ENCODE measurements around the gene STRN3.
"Not testable (repeated sequence)": the region's sequence is repeated elsewhere in the genome, so short reads cannot be mapped to it uniquely, and the experiment has no call there.

The STRN3 gene

DNA sequence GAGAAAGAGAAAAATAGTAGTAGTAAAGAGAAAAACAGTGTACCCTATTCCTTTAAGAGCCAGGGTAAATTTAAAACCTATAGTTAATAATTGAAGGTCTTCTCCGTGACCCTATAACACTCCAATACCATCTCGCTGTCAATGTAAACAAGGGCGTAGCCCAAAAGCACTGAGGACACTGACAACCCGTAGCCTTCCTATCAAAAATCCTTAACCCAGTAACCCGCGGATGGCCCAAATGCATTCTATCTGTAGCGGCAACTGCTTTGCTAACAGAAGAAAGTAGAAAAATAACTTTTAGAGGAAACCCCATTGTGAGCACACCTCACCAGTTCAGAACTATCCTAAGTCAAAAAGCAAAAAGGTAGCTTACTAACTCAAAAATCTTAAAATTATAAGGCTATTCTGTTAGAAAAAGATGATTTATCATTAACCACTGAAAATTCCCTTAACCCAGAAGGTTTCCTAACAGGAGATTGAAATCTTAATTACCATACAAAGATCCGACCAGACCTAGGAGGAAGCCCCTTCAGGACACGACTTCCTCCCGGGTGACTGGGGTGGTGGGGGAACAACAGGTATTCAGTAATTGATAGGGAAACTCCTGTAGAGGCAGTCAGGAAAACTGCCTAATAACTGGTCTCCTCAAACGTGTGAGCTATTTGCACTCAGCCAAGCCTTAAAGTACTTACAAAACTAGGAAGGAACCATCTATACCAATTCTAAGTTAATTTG lies 58.6 kb downstream of the STRN3 start:
- DNase-seq: not testable (repeated sequence)

DNA sequence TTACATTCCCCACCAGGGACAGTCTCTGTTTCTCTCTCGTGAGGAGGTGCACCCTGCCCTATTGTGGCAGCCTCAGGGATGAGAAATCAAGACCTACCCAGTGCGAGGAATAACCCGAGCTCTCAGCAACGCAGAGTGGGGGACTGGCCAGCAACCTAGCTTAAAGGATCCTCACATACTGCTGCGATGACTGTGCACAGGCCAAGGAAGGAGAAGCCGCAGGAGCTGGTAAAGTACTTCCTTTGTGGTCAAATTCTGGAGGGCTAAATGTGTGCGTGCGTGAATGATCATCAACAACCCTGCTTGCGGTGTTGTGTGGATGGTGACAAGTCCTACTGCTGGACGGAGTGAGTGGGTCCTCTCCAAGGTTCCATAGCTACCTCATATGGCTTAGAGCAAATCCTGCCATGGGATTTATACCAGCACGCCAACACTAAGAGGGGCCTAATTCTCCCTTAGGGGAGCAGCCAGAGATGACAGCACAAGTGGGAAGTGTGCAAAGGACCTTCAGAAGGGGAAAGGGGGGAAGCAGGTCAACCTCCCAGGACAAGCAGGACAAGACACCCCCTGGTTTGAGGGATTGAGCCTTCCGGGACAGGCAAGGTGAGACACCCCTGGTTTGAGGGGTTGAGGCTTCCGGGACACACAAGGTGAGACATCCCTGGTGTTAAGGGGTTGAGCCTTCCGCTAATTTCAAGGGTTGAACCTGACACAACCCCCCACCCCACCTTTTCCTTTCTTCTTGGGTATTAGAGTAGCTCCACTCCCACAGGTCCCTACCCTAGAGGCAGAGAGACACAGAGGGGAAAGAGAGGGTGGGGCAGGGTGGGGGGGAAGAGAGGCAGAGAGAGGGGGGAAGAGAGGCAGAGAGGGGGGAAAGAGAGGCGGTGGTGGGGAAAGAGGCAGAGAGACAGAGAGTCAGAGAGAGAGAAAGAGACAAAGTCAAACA lies 59.5 kb downstream of the STRN3 start:
- DNase-seq: no peak

DNA sequence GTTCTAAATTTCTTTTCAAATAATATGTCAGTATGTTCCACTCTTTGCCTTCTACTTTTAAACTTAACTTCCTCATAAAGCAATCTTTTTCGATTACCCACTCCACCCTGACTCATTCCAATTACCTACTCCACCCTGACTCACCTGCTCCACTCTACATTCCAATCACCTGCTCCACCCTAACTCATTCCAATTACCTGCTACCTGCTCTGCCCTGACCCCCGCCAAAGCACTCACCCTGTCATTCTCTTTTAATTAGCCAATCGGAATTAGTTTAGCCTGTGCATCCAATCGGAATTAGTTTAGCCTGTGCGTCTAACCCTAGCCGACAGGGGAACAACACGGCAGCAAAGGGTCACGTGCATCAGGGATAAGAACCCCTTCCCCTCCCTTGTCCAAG lies 60.3 kb downstream of the STRN3 start:
- DNase-seq: not testable (repeated sequence)

DNA sequence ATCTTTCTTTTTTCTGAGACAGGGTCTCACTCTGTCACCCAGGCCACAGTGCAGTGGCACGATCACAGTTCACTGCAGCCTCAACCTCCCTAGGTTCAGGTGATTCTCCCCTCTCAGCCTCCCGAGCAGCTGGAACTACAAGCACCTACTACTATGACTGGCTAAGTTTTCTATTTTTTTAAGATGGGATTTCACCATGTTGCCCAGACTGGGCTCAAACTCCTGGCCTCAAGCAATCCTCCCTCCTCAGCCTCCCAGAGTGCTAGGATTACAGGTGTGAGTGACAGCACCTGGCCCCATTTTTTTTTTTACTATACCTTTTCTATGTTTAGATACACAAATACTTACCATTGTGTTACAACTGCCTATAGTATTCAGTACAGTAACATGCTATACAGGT lies 63.6 kb downstream of the STRN3 start:
- DNase-seq: not testable (repeated sequence)

DNA sequence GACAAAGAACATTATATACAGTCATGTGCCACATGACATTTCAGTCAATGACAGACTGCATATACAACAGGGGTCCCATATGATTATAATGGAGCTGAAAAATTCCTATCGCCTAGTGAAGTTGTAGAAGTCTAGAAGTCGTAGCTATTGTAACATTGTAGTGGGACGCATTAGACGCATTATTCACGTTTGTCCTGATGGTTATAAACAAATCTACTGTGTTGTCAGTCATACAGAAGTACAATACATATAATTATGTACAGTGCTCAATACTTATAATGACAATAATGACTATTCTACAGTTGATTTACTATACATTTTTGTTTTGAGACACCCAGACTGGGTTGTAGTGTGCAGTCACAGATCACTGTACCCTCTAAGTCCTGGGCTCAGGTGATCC lies 64.8 kb downstream of the STRN3 start:
- no peak for DNase-seq

DNA sequence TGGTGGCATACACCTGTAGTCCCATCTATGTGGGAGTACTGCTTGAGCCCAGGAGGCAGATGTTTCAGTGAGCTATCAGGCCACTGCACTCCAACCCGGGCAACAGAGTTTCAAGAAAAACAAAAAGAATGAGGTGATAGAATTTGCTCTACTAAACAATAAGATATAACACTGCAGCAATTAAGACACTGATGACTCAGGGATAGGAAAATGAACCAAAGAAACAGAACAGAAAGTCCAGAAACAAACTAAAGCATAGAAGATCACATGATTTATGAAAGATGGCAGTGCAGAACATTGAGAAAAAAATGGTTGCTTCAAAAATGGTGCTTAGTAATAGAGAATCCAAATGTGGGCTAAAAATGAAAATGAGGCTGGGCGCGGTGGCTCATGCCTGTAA lies 66.0 kb downstream of the STRN3 start:
- DNase-seq: no peak

DNA sequence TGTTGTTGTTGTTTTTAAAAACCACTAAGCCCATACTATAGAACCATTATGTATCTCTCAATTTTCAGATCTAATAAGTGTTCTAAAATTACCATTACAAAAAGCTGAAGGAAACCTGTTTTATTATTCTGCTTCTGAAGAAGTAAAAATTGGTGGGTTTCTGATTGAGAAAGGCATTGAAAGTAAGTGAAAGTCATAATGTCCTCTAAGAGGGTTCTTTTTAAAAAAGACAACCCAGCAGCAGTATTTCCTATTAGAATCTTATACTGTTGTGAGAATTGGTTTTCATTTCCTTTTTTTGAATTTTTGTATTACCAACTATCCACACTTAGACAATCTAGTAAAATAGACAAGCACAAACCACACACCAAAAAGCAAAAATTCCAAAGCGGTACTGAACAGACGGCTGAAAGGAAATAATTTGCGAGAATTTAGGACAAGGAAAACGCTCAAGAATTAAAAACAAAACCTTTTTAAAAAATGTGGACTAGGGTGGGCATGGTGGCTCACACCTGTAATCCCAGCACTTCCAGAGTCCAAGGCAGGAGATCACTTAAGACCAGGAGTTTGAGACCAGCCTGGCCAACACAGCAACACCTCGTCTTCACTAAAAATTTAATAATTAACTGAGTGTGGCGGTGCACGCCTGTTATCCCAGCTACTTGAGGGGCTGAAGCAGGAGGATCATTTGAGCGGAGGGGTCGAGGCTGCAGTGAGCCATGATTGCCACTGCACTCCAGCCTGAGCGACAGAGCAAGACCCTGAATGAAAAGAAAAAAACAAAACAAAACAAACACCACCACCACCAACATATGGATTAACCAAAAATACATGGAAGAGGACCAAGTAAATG lies 67.4 kb downstream of the STRN3 start:
- DNase-seq: no peak

DNA sequence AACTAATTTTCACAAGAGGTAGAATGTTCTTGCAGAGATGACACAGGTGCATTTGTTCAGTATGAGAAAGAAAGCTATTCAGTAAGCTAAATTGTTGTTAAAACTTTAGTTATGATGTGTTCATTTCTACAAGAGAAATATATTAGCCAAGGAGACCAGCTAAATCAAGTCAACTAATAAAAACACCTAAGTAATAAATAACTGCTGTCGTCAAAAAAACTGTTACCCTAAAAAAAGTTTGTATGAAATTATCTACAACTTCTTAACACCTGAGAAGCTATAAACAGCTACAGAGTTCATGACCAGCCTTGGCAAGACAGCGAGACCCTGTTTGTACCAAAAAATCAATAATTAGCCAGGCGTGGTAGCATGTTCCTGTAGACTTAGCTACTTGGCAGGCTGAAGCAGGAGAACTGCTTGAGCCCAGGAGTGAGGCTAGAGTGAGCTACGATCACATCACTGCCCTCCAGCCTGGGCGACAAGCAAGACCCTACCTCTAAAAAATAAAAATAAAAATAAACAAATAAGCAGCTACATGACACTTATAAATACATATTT lies 68.3 kb downstream of the STRN3 start:
- no peak for DNase-seq

DNA sequence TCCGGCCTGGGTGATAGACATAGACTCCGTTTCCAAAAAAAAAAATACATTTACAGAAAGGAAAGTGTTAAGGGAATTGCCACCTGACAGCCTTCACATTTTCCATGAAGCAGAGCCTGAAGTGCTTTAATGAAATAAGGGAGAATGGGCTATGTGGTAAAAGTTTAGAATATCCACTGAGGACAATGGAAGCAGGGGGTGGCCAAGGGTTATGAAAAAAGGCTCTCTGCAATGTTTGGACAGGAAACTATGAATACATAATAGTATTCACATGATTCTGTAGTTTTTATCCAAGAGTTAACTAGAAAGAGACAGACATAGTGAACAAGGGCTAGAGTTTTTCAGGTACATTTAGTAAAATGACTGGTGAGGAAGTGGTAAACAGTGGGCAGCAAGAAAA lies 76.5 kb downstream of the STRN3 start:
- DNase-seq: no peak

DNA sequence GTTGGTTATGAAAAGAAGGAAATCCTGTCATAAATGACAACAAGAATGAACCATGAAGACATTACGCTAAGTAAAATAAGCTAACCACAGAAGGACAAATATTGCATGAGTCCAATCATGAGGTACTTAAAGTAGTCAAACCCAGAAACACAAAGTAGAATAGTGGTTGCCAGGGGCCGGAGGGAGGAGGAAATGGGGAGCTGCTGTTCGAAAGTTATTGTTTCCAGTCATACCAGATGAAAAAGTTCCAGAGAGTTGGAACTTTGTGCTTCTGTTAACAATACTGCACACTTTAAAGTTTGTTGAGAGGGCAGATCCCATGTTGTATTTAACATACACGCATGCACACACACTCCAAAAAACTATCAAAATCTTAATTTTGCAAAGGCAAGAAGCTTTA lies 82.5 kb downstream of the STRN3 start:
- no peak for DNase-seq

DNA sequence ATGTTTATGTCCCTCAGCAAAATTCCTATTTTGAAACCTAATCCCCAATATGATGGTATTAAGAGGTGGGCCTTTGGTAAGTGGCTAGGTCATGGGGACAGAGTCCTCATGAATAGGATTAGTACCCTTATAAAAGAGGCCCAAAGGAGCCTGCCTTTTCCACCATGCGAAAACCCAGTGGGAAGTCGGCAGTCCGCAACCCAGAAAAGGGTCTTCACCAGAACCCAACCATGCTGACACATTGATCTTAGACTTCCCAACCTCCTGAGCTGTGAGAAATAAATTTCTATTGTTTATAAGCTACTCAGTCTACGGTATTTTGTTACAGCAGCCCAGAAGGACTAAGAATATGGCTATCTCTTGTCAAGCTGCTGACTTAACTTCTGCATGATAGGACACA lies 85.3 kb downstream of the STRN3 start:
- DNase-seq: no peak

DNA sequence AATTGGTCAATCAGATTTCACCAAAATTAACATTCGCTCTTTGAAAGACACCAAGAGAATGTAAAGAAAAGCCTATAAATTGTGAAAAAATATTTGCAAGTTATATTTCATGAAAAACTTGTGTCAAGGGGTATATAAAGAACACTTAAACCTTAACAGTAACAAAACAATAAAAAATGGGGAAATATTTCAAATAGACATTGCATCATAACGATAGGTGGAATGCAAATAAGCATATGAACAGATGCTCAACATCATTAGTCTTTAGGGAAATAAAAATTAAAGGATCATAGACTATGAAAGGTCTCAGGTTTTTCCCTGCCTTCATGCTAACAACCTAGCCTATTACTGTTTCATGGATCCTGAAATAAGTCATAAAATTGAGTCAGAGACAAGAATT lies 87.6 kb downstream of the STRN3 start:
- no peak for DNase-seq

DNA sequence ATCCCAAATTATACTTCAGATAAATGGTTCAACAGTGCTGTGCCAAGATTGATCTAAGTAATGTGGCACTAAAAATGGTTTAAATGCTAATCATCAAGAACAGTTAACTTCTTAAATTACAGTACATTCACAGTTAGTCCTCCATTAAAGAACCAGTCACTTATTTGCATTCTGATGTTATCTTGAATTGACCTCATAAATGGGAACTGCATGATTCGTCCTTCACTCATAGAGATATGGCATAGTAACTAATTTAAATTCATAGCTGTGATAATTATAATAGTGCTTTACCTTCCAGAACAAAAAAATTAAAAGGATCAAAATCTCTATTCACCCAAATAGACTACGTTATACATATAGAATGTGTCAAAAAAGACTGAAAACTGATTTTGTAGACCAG lies 90.7 kb downstream of the STRN3 start:
- DNase-seq: no peak

DNA sequence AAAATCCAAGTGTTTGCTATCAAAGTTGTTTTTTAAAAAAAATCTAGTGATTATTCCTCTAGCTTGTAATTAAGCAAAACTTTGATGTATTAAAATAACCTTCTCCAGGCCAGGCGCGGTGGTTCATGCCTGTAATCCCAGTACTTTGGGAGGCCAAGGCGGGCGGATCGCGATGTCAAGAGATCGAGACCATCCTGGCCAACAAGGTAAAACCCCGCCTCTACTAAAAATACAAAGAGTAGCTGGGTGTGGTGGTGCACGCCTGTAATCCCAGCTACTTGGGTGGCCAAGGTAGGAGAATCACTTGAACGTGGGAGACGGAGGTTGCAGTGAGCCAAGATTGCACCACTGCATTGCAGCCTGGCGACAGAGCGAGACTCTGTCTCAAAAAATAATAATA lies 92.2 kb downstream of the STRN3 start:
- DNase-seq: not testable (repeated sequence)

DNA sequence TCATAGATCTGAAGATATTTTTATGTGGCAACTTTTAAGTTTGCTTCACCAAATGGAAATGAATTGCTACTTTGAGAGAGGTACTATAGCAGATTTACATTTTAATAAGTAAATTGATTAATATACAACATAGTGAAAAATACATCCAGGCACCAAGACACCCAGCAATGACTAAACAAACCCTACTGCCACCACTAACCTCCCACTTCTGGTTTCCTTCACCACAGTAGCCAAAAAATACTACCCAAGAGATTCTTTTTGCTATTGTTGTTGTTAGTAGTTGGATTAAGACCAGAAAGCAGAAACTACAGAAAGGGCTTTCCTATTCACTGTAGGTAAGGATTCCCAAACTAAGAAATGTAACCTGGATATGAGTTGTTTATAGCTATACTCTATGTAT lies 97.7 kb downstream of the STRN3 start:
- DNase-seq: no peak

DNA sequence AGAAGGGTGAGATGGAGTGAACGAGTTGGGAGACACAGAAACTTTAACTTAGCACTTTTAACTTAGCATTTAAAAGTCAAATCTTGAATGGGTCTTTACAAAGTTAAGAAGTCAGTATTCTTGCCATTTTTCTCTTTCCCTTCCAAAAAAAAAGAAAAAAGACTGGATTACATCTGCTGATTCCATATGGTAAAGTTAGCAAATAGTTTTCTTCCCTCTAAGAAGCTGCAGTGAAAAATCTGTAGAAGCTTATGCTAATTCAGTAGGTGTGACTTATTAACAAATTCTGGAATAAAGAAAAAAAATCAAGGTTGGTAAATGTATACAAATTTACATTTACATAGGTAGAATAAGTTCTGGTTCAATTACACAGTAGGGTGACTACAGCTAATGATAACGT lies 100.9 kb downstream of the STRN3 start:
- no peak for DNase-seq

DNA sequence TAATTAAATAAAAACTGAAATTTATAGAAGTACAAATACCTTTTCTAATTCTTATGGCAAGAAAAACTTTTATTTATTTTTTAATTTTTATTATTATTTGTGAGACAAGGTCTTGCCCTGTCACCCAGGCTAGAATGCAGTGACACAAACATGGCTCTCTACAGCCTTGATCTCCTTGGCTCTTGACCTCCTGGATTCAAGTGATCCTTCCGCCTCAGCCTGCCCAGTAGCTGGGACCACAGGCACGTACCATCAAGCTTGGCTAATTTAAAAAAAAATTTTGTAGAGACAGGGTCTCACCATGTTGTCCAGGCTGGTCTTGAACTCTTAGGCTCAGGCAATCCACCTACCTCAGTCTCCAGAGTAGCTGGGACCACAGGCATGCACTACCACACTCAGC lies 104.4 kb downstream of the STRN3 start:
- no peak for DNase-seq

DNA sequence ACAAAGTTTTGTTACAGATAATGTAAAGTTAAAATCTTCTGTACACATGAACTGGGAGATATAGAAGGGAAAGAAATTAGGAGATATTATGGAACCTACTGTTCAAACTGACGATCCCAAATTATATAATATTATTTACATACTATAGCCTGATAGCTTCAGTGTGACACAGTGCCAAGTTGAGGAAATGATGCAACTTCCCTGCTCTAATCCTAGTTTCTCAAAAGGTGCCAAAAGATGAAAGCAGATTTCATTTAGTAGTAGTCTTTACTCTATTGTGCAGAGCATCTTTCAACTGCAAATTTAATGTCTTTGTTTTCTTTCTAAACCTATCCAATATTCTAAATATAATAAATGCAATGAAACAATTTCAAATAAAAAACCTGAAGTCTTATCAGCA lies 104.9 kb downstream of the STRN3 start:
- no peak for DNase-seq

DNA sequence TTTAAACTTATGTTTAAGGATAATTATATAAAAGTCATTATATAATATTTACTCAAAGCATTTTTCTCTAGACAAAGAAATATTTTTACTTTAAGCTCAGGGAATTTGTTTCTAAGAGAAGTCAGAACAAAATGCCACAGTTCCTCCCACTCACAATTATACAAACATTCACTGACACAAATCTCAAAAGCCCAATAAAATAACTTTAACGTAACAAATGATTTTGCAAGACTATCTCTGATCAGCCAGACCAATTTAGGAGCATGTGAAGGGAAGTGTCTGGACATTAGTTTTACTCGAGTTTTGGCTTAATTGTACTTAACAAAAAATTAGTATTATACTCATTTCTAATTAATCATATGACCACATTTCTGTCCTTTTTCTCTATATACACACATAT lies 110.6 kb downstream of the STRN3 start:
- no peak for DNase-seq

DNA sequence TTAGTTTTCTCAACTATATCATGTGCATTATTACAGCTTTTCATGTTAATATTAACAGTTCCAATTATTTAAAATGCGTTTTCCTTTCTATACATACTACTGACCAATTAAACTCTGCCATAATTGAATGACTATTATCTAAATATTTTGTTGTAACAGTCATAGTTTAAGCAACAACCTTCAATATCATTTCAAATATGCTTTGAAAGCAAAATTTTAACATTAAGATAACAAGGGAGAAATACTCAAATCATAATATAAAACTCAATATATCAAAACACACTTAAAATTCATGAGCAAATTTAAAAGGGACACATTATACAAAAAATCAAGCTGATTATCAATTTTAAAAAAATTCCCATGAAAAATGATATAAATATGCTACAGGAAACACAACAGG lies 111.4 kb downstream of the STRN3 start:
- DNase-seq: no peak

DNA sequence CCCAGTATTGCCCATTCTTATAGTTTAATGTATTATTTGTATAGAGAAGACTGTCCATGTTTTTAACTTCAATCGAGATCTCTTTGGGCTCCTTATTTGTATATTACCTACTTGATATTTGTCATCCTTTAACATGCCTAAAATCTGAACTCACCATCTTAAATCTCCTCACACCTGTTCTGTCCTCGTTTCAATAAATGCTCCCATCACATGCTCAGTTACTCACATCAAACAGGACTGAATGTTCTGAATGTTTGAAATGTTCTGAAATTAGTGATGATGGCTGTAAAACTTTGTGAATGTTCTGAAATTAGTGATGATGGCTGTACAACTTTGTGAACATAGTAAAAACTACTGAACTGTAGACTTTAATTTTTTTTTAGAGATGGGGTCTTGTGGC lies 117.4 kb downstream of the STRN3 start:
- DNase-seq: no peak

DNA sequence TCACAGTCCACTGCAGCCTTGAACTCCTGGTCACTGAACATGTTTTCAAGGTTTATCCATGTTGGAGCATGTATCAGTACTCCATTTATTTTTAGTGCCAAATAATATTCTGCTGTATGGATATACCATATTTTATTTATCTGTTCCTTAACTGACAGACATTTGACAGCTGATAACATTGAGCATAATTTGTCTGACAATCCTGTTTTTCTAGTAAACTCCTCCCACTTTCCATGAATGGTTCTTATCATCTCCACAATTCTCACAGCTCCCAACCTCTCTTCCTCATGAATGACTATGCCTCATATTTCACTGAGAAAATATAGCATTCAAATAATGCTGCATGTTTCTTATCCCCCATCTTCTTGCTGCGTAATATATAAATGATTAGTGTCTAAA lies 118.5 kb downstream of the STRN3 start:
- no peak for DNase-seq
